Panc1 (cell line): Measurements from ENCODE around the gene SNRNP25.

Experiments
- POLR2AphosphoS5 ChIP-seq: IDR thresholded peaks from 2 replicates; pipeline ENCODE4 v1.6.1; 2012; ENCODE audit warnings: mild to moderate bottlenecking, low read depth, low read length, moderate library complexity
- SIN3A ChIP-seq: IDR thresholded peaks from 2 replicates; pipeline ENCODE4 v1.6.1; 2012; ENCODE audit warnings: low read depth, mild to moderate bottlenecking, low read length, moderate library complexity, borderline replicate concordance; ENCODE audit not compliant: insufficient read depth
- TCF7L2 ChIP-seq: IDR thresholded peaks from 2 replicates; pipeline ENCODE4 v1.6.1; 2011; ENCODE audit warnings: mild to moderate bottlenecking, low read depth, low read length, inconsistent platforms
- TF ChIP-seq, protein P1 (sequence below): fragments of 450-650 bp; IDR thresholded peaks from 2 replicates; pipeline ENCODE4 v1.5.1; 2017; ENCODE audit warnings: mild to moderate bottlenecking

DNA sequence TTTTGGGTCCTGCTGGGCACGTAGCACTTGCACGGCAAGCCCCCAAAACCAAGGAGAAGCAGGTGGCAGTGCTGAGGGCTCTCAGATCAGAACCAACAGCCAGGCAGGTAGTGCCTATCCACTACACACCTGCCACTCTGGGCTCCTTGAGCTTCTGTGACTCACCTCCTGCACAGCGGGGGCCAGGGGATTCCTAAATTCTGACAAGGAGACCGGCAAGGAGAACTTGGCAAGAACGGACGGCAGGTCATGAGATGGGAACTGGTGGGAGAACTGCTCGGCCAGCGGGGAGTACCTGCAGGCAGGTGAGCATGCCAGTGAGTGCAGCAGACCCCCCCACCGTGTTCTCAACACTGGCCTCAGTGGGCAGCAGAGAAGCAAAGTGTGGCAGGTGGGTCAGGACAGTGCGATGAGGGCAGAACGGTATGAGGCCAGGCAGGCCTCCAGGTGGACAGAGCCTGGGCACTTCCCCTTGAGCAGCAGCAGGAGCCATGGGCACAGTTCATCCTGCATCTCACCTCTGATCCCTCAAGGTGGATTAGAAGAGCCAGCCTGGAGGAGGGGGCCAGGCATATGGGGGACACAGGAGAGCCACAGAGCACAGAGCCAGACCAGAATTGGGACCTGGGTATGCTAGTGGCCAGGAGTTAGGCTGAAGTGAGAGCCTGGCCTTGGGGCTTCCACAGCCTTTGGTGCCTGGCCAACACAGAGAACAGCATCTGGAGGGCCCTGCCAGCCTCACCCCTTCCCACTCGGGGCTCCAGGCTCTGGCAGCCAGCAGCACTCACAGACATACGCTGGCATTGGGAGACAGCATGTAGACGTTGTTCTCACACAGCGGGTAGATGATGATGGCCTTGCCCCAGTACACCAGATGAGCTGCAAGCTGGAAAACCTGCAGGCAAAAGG is 39.1 kb downstream of the SNRNP25 start:
- TF ChIP-seq, protein P1, sequence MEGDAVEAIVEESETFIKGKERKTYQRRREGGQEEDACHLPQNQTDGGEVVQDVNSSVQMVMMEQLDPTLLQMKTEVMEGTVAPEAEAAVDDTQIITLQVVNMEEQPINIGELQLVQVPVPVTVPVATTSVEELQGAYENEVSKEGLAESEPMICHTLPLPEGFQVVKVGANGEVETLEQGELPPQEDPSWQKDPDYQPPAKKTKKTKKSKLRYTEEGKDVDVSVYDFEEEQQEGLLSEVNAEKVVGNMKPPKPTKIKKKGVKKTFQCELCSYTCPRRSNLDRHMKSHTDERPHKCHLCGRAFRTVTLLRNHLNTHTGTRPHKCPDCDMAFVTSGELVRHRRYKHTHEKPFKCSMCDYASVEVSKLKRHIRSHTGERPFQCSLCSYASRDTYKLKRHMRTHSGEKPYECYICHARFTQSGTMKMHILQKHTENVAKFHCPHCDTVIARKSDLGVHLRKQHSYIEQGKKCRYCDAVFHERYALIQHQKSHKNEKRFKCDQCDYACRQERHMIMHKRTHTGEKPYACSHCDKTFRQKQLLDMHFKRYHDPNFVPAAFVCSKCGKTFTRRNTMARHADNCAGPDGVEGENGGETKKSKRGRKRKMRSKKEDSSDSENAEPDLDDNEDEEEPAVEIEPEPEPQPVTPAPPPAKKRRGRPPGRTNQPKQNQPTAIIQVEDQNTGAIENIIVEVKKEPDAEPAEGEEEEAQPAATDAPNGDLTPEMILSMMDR: no peak
- TF ChIP-seq POLR2AphosphoS5 (no peak), TCF7L2 (no peak), SIN3A (no peak)
